ENCODE measurements around the gene RGS3. TPM values are rescaled to one million over a fixed set of nuclear protein-coding genes. Genes with fewer than 3 reads are reported as not detected.

RGS3 gene
- total and polyA plus RNA-seq, 2 of the 13 experiments (the other 11 are each of a cell fraction or from before 2014, with no cell fraction given), result 17.1 to 28.8 TPM

DNA sequence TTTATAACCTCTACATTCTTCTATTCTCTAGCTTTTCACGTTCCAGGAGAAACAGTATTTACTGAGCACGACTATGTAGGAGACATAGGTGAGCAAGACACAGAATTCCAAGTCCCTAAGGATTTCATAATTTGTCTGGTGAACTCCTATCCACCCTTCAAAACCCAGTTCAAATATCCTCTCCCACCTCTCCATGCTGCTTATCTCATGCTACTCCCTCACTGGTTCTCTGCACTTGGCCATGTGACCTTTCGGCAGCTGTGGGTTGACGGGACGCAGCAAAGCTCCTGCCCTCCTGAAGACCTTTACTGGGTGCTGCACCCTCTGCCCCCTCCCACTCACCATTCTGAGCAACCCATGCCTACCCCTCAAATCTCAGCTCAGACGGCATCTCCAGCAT is 173.2 kb downstream of the RGS3 start:
- DNase-seq (ENCODE audit: low spot score) (no peak), ATAC-seq (no peak), FAIRE-seq (no peak)
- Histone ChIP-seq H3K36me3 (replicated peaks in 1 of 2; ENCODE audit: control insufficient read depth in 1 of 2, insufficient read depth in 2 of 2, low read length in 2 of 2) (no peaks in the 10 kb centered on the region), H3K4me2 (ENCODE audit: low read depth, low read length) (no peak overlapping the region), H2AFZ (ENCODE audit: low read length) (no peak overlapping the region), H4K20me1 (ENCODE audit: insufficient read depth, low read length) (no peaks in the 10 kb centered on the region), H3K9ac (ENCODE audit: insufficient read depth, low read depth, low read length) (no peak overlapping the region), H3K4me3 (replicated peaks in 1 of 3; ENCODE audit: insufficient read depth in 1 of 3, low read depth in 2 of 3, low read length in 3 of 3) (no peak overlapping the region), H3K79me2 (ENCODE audit: insufficient read depth, low read length) (no peaks in the 10 kb centered on the region), H3K4me1 (ENCODE audit: insufficient read depth, low read length) (peaks cover 55% of the 10 kb centered on the region), H3K27ac (ENCODE audit: extremely low read length, insufficient read depth, low read length) (no peak overlapping the region), H3K9me3 (ENCODE audit: low read length) (no peaks in the 10 kb centered on the region), H3K27me3 (ENCODE audit: control insufficient read depth in 1 of 2, insufficient read depth in 2 of 2, low read length in 2 of 2) (peaks cover 0 to 10% of the 10 kb centered on the region in 2 experiments; a peak in 1 of 5 replicates)
- TF ChIP-seq KLF9 (CRISPR knock-in tag; IDR thresholded peaks at IDR 0.05; ENCODE audit: low read depth) (no peak), ZNF446 (CRISPR knock-in tag; IDR thresholded peaks at IDR 0.05) (no peak), BHLHE40 (IDR thresholded peaks at IDR 0.05; ENCODE audit: low read length) (no peak), ZMYM4 (CRISPR knock-in tag; IDR thresholded peaks at IDR 0.05) (no peak), SP4 (CRISPR knock-in tag; IDR thresholded peaks at IDR 0.05) (no peak), ZNF530 (CRISPR knock-in tag; IDR thresholded peaks at IDR 0.05; ENCODE audit: low read depth) (no peak)
- TF ChIP-seq, protein P1, sequence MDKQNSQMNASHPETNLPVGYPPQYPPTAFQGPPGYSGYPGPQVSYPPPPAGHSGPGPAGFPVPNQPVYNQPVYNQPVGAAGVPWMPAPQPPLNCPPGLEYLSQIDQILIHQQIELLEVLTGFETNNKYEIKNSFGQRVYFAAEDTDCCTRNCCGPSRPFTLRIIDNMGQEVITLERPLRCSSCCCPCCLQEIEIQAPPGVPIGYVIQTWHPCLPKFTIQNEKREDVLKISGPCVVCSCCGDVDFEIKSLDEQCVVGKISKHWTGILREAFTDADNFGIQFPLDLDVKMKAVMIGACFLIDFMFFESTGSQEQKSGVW (CRISPR knock-in tag; IDR thresholded peaks at IDR 0.05; ENCODE audit: borderline replicate concordance), result no peak
- TF ChIP-seq, protein P2, sequence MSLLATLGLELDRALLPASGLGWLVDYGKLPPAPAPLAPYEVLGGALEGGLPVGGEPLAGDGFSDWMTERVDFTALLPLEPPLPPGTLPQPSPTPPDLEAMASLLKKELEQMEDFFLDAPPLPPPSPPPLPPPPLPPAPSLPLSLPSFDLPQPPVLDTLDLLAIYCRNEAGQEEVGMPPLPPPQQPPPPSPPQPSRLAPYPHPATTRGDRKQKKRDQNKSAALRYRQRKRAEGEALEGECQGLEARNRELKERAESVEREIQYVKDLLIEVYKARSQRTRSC (CRISPR knock-in tag; IDR thresholded peaks at IDR 0.05; ENCODE audit: low read depth), result no peak
- 53% methylated on average over 6 of the region's 6 CpGs for WGBS (ENCODE audit: low lambda C conversion rate)
- intact Hi-C loops (cut with micrococcal nuclease; ENCODE audit: unreplicated experiment) (no loop called here), in situ Hi-C loops (cut with HindIII; ENCODE audit: extremely low pct_ligation_motif_present, low pct_unique_long_range_greater_than_20kb) (no loop called here)
- BruUV-seq (replicated peaks), result no TSS peak
- ChIA-PET CTCF (ENCODE audit: low intra/inter-chr PET ratio, low total read pairs) (no interaction called here), POLR2A (interaction anchor here (1.8 kb wide), 1 partner anchor 14 kb away, joined by 5 read pairs; no protein-coding TSS in a partner anchor)

DNA sequence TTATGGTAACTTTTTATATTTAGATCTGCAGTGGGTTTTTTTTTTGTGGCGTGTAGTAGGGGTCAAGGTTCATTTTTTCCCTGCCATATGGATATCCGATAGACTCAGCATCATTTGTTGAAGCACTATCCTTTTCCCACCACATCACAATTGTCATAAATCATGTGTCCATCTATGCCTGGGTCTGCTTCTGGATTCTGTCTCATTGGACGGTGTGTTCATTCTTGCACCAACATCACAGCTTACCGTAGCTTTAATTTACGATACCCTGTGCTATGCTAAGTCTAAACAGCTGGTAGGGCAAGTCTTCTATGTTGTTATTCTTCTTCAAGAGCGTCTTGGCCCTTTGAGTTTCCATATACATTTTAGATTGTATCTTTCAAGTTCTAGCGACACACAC is 175.0 kb downstream of the RGS3 start:
- Histone ChIP-seq H3K27ac (ENCODE audit: extremely low read length, insufficient read depth, low read length) (no peak overlapping the region), H3K9me3 (ENCODE audit: low read length) (no peaks in the 10 kb centered on the region), H3K4me2 (ENCODE audit: low read depth, low read length) (no peak overlapping the region), H4K20me1 (ENCODE audit: insufficient read depth, low read length) (no peaks in the 10 kb centered on the region), H3K36me3 (replicated peaks in 1 of 2; ENCODE audit: control insufficient read depth in 1 of 2, insufficient read depth in 2 of 2, low read length in 2 of 2) (no peaks in the 10 kb centered on the region), H3K4me1 (ENCODE audit: insufficient read depth, low read length) (peaks cover 37% of the 10 kb centered on the region), H3K9ac (ENCODE audit: insufficient read depth, low read depth, low read length) (no peak overlapping the region), H3K4me3 (replicated peaks in 1 of 3; ENCODE audit: insufficient read depth in 1 of 3, low read depth in 2 of 3, low read length in 3 of 3) (no peak overlapping the region), H3K27me3 (ENCODE audit: control insufficient read depth in 1 of 2, insufficient read depth in 2 of 2, low read length in 2 of 2) (no peaks in the 10 kb centered on the region), H3K79me2 (ENCODE audit: insufficient read depth, low read length) (no peaks in the 10 kb centered on the region), H2AFZ (ENCODE audit: low read length) (no peak overlapping the region)
- in situ Hi-C loops (cut with HindIII; ENCODE audit: extremely low pct_ligation_motif_present, low pct_unique_long_range_greater_than_20kb), result no loop called here
- ChIA-PET CTCF (ENCODE audit: low intra/inter-chr PET ratio, low total read pairs) (no interaction called here), POLR2A (no interaction called here)
- intact Hi-C loops (cut with micrococcal nuclease; ENCODE audit: unreplicated experiment), result no loop called here
- DNase-seq (ENCODE audit: low spot score), result no peak
- ATAC-seq, result no peak
- WGBS (ENCODE audit: low lambda C conversion rate), result 63% methylated on average over 7 of the region's 7 CpGs
- no TSS peak for BruUV-seq (replicated peaks)
- FAIRE-seq, result no peak
- TF ChIP-seq RFX3 (CRISPR knock-in tag; IDR thresholded peaks at IDR 0.05) (no peak), POLR2A (IDR thresholded peaks at IDR 0.05; ENCODE audit: insufficient read depth in 1 of 2, low read depth in 2 of 2, low read length in 2 of 2) (no peak), NCOA2 (CRISPR knock-in tag; IDR thresholded peaks at IDR 0.05) (no peak), POLR2AphosphoS2 (IDR thresholded peaks at IDR 0.05; ENCODE audit: low read depth, low read length) (no peak), ZNF530 (CRISPR knock-in tag; IDR thresholded peaks at IDR 0.05; ENCODE audit: low read depth) (no peak), ZNF792 (CRISPR knock-in tag; IDR thresholded peaks at IDR 0.05) (no peak)
- TF ChIP-seq, protein P3, sequence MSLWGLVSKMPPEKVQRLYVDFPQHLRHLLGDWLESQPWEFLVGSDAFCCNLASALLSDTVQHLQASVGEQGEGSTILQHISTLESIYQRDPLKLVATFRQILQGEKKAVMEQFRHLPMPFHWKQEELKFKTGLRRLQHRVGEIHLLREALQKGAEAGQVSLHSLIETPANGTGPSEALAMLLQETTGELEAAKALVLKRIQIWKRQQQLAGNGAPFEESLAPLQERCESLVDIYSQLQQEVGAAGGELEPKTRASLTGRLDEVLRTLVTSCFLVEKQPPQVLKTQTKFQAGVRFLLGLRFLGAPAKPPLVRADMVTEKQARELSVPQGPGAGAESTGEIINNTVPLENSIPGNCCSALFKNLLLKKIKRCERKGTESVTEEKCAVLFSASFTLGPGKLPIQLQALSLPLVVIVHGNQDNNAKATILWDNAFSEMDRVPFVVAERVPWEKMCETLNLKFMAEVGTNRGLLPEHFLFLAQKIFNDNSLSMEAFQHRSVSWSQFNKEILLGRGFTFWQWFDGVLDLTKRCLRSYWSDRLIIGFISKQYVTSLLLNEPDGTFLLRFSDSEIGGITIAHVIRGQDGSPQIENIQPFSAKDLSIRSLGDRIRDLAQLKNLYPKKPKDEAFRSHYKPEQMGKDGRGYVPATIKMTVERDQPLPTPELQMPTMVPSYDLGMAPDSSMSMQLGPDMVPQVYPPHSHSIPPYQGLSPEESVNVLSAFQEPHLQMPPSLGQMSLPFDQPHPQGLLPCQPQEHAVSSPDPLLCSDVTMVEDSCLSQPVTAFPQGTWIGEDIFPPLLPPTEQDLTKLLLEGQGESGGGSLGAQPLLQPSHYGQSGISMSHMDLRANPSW (CRISPR knock-in tag; IDR thresholded peaks at IDR 0.05; ENCODE audit: borderline replicate concordance), result no peak
- TF ChIP-seq, protein P4, sequence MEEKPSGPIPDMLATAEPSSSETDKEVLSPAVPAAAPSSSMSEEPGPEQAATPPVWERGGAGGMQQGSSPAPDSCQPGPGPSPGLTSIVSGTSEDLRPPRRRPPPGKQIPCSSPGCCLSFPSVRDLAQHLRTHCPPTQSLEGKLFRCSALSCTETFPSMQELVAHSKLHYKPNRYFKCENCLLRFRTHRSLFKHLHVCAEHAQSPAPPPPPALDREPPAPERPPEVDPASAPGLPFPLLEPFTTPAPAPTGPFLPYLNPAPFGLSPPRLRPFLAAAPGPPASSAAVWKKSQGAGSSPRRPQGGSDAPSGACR (CRISPR knock-in tag; IDR thresholded peaks at IDR 0.05), result no peak
